DMS 273 (cell line): ENCODE measurements around the gene GNG2.

Experiments
- DNase-seq: peaks from one replicate; lab custom pipeline; 2025; ENCODE audit not compliant: unreplicated experiment; lab: John Stamatoyannopoulos, UW

The GNG2 gene

DNA sequence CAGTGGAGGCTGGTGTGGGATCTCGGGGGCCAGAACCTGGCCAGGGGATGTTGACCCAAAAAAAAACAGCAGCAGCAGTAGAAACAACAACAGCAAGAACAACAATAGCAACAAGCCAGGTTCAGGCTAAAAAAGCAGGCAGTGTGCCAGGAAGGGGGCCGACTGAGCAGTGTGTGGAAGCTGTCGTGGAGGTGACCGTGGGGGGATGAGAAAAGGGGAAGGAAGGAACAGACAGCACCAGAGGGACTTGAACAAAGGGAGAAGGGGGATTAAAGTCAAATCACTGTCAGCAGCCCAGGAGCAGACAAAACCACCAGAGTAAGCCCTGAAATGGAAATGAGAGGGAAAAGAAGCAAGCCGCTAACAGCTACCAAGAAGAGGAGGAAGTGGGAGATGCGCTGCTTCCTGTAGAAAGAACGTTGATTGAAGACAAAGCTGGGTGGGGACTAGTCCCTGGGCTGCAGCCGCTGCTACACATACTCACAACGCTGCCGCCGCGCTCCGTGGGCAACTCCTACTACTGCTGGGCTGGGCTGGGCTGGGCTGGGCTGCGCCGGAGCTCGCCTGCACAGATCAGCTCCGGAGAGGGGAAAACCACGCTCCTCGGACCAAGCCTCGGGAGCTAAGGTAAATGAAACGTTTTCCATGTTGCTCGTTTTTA lies at the start of gene GNG2:
TSS of gene GNG2 (plus strand) at position 449 of the 661 bp plus-strand sequence. CDS start 90,067 bp downstream, outside the sequence.
- peak; percentile 80 for DNase-seq

GRCh38 chr14:51811706-51812105 lies 48.7 kb upstream of the GNG2 start:
- no peak for DNase-seq

DNA sequence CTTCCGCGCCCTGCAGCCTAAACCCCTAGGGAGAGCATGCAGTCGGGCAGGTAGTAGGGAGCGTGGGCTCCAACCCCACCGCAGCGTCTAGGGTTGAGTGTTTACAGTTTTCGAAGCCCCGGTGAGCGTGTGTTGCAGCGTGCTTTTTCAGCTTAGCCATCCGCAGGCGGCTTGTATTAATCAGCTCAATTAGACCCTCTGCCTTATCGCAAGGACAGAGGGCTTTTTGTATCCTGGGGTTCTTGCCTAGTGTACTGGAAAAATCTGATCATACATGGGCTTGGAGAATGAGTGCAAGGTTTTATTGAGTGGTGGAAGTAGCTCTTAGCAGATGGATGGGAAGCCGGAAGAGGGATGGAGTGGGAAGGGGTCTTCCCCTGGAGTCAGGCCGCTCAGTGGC lies 44.4 kb upstream of the GNG2 start:
- DNase-seq, result no peak

DNA sequence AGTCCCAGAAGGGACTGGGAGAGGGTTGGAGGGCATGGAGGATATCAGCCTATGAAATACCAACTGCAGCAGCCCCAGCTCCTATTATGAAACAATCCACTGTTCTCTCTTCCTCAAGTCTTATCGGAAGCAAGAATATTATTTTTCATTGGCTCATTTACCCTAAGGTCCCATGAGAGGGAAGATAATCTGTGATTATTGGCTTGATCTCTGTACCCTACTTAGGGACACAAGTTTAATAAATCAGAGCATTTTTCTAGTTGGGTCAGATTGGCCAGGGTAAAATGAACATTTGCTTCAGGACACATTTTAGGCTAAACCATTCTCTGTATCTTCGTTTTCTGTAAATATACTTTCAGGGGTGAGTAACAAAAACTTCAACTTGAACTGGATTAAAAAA lies 43.1 kb upstream of the GNG2 start:
- no peak for DNase-seq

- DNase-seq, result peak; percentile 13
Measured at GRCh38 chr14:51818748-51819380, 41.5 kb upstream of the GNG2 start.

DNA sequence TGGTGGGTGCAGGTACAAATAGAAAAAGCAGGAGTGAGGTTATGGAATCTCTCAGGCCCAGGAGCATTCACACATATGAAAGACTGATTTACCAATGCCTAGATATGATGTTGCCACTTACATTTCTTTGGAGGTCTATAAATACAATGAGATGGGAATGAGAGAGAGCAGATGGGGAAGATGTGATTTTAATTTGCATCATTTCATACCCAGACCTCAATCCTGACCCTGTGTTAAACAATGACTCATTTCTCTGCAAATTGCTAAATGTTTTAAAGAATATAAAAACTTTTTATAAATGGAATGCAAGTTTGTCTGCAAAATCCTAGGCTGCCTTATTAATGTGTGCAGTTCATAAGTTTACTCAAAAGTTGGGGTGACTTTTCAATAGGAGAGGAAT lies 38.6 kb upstream of the GNG2 start:
- DNase-seq, result no peak

GRCh38 chr14:51822499-51822898 lies 37.9 kb upstream of the GNG2 start:
- DNase-seq, result no peak

- no peak for DNase-seq
Measured at GRCh38 chr14:51823706-51824105, 36.7 kb upstream of the GNG2 start.

DNA sequence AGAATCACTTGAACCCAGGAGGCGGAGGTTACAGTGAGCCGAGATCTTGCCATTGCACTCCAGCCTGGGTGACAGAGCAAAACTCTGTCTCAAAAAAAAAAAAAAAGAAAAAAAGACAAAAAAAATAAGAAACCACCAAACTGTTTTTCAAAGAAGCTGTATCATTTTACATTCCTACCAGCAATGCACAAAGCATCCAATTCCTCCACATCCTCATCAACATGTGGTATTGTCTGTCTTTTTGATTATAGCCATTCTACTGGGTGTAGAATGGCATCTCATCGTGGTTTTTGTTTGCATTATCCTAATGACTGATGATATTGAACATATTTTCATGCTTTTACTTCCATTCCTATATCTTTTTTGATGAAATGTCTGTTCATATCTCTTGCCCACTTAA lies 36.2 kb upstream of the GNG2 start:
- DNase-seq, result no peak

- no peak for DNase-seq
Measured at GRCh38 chr14:51825926-51826325, 34.5 kb upstream of the GNG2 start.

DNA sequence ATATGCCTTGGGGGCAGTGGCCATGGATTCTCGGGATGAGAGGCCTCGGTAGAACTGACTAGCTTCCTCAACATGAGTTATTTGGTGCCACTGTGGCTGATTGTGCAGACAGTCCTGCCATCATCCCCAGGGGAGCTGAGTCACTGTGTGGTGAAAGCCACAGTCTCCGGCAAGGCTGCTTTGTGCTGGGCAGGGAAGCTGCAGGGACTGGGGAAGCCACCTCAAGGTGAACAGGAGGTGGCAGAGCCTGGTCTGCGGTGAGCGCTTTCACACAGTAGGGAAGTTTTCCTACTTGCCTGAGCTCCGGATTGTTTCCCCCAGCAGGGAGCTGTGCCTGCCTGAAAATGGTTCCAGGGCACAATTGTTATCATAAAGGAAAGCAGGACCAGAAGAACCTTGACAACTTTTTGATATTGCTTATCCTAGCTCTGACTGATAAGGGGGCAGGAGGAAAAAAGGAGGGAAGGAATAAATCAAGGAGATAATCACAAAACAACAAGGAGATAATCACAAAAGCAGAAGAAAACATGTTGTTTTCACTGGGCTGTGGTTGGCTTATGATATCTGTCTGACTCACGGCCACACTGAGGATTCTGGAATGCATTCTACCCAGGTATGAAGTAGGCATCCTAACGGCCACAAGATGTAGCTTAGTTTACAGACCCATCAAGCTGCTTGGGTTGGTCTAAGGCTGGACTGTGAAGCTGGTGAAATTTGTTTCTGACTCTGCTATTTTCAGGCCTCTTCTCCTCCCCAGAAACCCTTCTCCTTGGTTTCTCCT lies 32.2 kb upstream of the GNG2 start:
- DNase-seq, result no peak

DNA sequence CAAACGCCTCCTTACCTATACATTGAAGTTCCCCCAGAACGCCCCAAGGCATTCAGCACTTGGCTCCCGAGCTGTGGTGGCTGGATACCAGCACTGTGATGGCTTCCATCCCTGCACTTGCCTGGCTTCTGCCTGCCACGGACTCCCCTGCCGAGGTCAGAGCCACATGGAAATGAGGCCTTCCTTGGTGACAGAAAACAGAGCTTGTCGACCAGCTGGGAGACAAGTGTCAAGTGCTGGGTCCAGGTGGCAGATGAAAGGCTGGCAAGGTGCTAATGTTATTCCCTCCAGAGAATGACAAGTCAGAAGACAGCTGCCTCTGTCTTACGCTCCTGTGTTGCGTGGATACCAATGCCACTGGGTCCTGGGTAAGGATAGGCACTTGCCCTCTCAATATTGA lies 26.2 kb upstream of the GNG2 start:
- no peak for DNase-seq

- DNase-seq, result no peak
Measured at GRCh38 chr14:51836417-51836816, 24.0 kb upstream of the GNG2 start.

DNA sequence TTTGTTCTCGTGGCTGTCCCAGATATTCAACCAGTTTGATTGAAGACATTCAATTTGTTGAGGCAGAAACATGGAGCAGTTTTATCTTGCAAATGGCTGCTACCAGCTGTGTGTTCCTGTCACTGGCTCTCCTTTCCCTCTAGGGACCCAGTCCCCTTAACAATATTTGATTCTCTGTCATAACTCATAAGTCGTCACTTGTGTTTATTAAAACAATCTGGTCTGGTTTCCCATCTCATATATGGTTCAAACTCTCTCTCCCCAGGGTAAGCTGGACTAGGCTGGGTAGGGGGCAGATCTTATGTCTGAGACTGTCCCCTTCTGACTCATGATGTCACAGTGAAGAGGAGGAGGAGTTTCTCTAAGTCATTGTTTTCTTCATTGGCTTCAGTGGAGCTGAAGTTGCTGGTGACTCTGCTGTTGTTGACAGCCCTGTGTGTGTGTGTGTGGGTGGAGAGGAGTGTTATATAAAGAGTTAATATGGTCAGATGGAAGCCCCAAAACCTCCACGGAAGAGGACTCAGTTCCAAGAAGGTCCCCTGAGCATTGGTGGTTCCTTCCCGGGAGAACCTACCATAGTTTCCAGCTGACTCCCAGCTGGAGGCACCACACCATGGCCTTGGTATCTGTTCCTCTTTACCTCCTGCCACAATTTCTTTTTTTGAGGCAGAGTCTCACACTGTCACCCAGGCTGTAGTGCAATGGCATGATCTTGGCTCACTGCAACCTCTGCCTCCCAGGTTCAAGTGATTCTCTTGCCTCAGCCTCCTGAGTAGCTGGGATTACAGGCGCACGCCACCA lies 16.1 kb upstream of the GNG2 start:
- no peak for DNase-seq

- no peak for DNase-seq
Measured at GRCh38 chr14:51845811-51846210, 14.6 kb upstream of the GNG2 start.

GRCh38 chr14:51846631-51847488 lies 13.6 kb upstream of the GNG2 start:
- DNase-seq, result peak; percentile 39

GRCh38 chr14:51847489-51847796 lies 13.0 kb upstream of the GNG2 start:
- no peak for DNase-seq

DNA sequence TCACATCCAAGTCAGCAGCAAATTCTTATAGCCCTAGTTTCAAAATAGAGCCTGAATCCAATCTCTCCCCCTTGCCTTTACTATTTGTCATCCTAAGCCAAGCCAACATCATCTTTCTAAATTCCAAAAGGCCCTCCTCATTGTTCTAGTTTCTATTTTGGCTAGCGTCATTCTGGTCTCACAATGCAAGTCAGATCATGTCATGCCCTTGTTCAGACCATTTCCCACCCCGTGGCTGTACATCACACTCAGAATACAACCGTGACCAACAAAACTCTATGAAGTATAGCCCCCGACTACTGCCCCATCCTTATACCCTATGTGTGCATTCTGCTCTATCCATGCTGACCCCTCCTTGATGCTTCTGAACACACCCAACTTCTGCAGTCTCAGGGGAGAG lies 12.3 kb upstream of the GNG2 start:
- DNase-seq, result no peak

GRCh38 chr14:51849097-51849496 lies 11.3 kb upstream of the GNG2 start:
- no peak for DNase-seq

- DNase-seq, result no peak
Measured at GRCh38 chr14:51850651-51851050, 9.8 kb upstream of the GNG2 start.

DNA sequence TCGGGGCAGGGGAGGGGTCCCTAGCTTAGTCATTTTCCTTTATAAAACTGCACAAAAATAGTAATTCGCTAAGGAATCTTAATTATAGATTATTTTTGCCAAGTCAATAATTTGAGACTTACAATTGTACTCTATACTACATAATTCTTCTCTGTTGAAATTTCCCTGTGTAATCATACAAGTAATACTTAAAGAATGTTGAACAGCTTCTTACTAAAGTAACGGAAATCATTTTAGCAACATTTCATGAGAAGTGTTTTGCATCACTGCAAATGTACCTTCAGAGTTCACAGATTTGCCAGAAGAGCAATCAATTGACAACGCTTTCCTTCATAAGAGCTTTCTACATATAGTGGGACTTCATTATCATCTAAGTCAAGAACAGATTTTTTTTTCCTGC lies 7.9 kb upstream of the GNG2 start:
- DNase-seq, result no peak
